B cell (primary cell): ENCODE data around the gene ZNF581. TPM values are rescaled to one million over a fixed set of nuclear protein-coding genes. Genes with fewer than 3 reads are reported as not detected.

ENCODE experiments used
- ATAC-seq: fragments of 200-7000 bp; cut with Tn5 transposase; one replicate; pipeline ENCODE4 v1.10.0; 2021; ENCODE audit warnings: low read depth, mild to moderate bottlenecking, moderate number of reproducible peaks, moderate library complexity
- CTCF ChIA-PET: fragments of 350-600 bp; sonication (Branson Sonifier 250); formaldehyde crosslinking; loops from one replicate; lab custom pipeline; 2021; ENCODE audit warnings: antibody characterized with exemption, inconsistent platforms; lab: Charles Lee
- POLR2A ChIA-PET: fragments of 350-600 bp; sonication (Branson Sonifier 250); formaldehyde crosslinking; loops from one replicate; lab custom pipeline; 2021; ENCODE audit warnings: antibody characterized with exemption; lab: Charles Lee
- DNase-seq: peaks from one replicate; pipeline ENCODE4 v3.0.0; 2013
- H2AFZ ChIP-seq: 2 replicates; pipeline ENCODE4 v1.6.1; 2012; ENCODE audit warnings: mild to moderate bottlenecking, low read depth, low read length; ENCODE audit not compliant: insufficient read depth, poor library complexity, severe bottlenecking
- H3K27ac ChIP-seq, 2 donors: 1 replicate in 1 of 2; 2 replicates in 1 of 2; pipeline ENCODE4 v1.5.1; 2012 to 2013; ENCODE audit warnings: low read length in 2 of 2, mild to moderate bottlenecking in 2 of 2, moderate library complexity in 1 of 2
- H3K27me3 ChIP-seq, 4 experiments: fragments of 200-600 bp in 1 of 4; sonication (generic) in 1 of 4; replicated peaks in 1 of 4; 1 replicate in 2 of 4; 2 replicates in 2 of 4; pipeline versions ENCODE4 v1.6.1 to v1.7.0; 2013 to 2016; ENCODE audit warnings: low read length in 3 of 4, mild to moderate bottlenecking in 2 of 4, mixed read lengths in 1 of 4, moderate library complexity in 1 of 4; ENCODE audit not compliant: insufficient read depth in 4 of 4, control insufficient read depth in 3 of 4; ENCODE audit errors: control extremely low read depth in 1 of 4
- H3K36me3 ChIP-seq, 2 experiments: replicated peaks in 1 of 2; 1 replicate in 1 of 2; 2 replicates in 1 of 2; pipeline versions ENCODE4 v1.6.1 to v1.7.1; 2013; ENCODE audit warnings: low read length in 1 of 2; ENCODE audit not compliant: insufficient read depth in 2 of 2, control insufficient read depth in 1 of 2; ENCODE audit errors: control extremely low read depth in 1 of 2, extremely low read depth in 1 of 2
- H3K4me1 ChIP-seq, 2 donors: fragments of 200-600 bp in 1 of 2; sonication (generic) in 1 of 2; 1 replicate in 1 of 2; 2 replicates in 1 of 2; pipeline versions ENCODE4 v1.5.1 to v1.6.1; 2013 to 2017; ENCODE audit warnings: low read length in 2 of 2; ENCODE audit not compliant: control insufficient read depth in 2 of 2, insufficient read depth in 2 of 2
- H3K4me2 ChIP-seq: replicated peaks from 2 replicates; pipeline ENCODE3; 2012; ENCODE audit warnings: mild to moderate bottlenecking, low read depth, low read length; ENCODE audit not compliant: poor library complexity, severe bottlenecking
- H3K4me3 ChIP-seq, 5 experiments: fragments of 200-600 bp in 1 of 5; sonication (generic) in 1 of 5; 1 replicate in 3 of 5; 2 replicates in 2 of 5; pipeline versions ENCODE4 v1.5.1 to v1.7.0; 2011 to 2016; ENCODE audit warnings: low read length in 4 of 5, mild to moderate bottlenecking in 4 of 5, low read depth in 2 of 5, control low read depth in 1 of 5, moderate library complexity in 1 of 5; ENCODE audit not compliant: insufficient read depth in 1 of 5; ENCODE audit errors: control extremely low read depth in 1 of 5, extremely low read depth in 1 of 5
- H3K79me2 ChIP-seq: fragments of 200-600 bp; sonication (generic); one replicate; pipeline ENCODE4 v1.6.0; 2016; ENCODE audit warnings: low read length; ENCODE audit not compliant: control insufficient read depth, insufficient read depth
- H3K9ac ChIP-seq: fragments of 200-600 bp; sonication (generic); 2 replicates; pipeline ENCODE4 v1.6.1; 2017; ENCODE audit warnings: mild to moderate bottlenecking, low read length, moderate library complexity
- H3K9me3 ChIP-seq, 3 donors: one replicate each; pipeline versions ENCODE4 v1.6.1 to v1.7.1; 2013; ENCODE audit warnings: low read length in 2 of 3; ENCODE audit not compliant: control insufficient read depth in 2 of 3, insufficient read depth in 1 of 3; ENCODE audit errors: control extremely low read depth in 1 of 3
- H4K20me1 ChIP-seq: 2 replicates; pipeline ENCODE4 v1.6.0; 2012; ENCODE audit warnings: mild to moderate bottlenecking, low read length; ENCODE audit not compliant: insufficient read depth, control insufficient read depth, poor library complexity, severe bottlenecking
- H3K27ac Mint-ChIP-seq: one replicate; pipeline ENCODE4 v1.8.0; 2021; ENCODE audit warnings: mixed read lengths
- H3K27me3 Mint-ChIP-seq: one replicate; pipeline ENCODE4 v1.8.0; 2021; ENCODE audit warnings: mixed read lengths
- H3K4me1 Mint-ChIP-seq: one replicate; pipeline ENCODE4 v1.8.0; 2021; ENCODE audit warnings: mixed read lengths
- H3K4me3 Mint-ChIP-seq: one replicate; pipeline ENCODE4 v1.8.0; 2021; ENCODE audit warnings: mixed read lengths
- H3K9me3 Mint-ChIP-seq: one replicate; pipeline ENCODE4 v1.8.0; 2022; ENCODE audit warnings: mixed read lengths; ENCODE audit not compliant: insufficient read depth
- EZH2 ChIP-seq: IDR thresholded peaks from 2 replicates; pipeline ENCODE4 v1.6.1; 2012; ENCODE audit warnings: borderline replicate concordance, low read depth, mild to moderate bottlenecking, moderate library complexity, low read length; ENCODE audit not compliant: insufficient read depth, poor library complexity, severe bottlenecking
- WGBS: methylation state at CpG from one replicate; pipeline ENCODE4 v1.1.5; 2013; ENCODE audit warnings: missing lambda C conversion rate; ENCODE audit not compliant: insufficient coverage; 5-methylcytosine and 5-hydroxymethylcytosine counted together
- intact Hi-C: fragments of 100-400 bp; cut with micrococcal nuclease; formaldehyde crosslinking; loops from one replicate; pipeline ENCODE4 v1.10.0; 2022
- polyA plus RNA-seq: library from polyadenylated mRNA; depleted of rRNA; stranded (reverse); fragments of >200 nt; gene quantifications from 2 replicates; pipeline ENCODE4 v1.2.3, GENCODE V29; 2012
- total RNA-seq, 2 donors: library from RNA; stranded (reverse); fragments of 120-200 nt in 1 of 2; gene quantifications; 1 replicate in 1 of 2; 2 replicates in 1 of 2; pipeline versions ENCODE4 v1.2.3 to v1.2.4, GENCODE V29; 2013 to 2022
- TF ChIP-seq, protein P1 (sequence below): fragments of 200-600 bp; IDR thresholded peaks from one replicate; pipeline ENCODE4 v1.8.0; 2022; ENCODE audit warnings: antibody characterized with exemption, mild to moderate bottlenecking

The ZNF581 gene
- total and polyA plus RNA-seq, 2 donors (not counting 1 experiment from before 2014, with no cell fraction given), result 48.2 to 51.3 TPM

DNA sequence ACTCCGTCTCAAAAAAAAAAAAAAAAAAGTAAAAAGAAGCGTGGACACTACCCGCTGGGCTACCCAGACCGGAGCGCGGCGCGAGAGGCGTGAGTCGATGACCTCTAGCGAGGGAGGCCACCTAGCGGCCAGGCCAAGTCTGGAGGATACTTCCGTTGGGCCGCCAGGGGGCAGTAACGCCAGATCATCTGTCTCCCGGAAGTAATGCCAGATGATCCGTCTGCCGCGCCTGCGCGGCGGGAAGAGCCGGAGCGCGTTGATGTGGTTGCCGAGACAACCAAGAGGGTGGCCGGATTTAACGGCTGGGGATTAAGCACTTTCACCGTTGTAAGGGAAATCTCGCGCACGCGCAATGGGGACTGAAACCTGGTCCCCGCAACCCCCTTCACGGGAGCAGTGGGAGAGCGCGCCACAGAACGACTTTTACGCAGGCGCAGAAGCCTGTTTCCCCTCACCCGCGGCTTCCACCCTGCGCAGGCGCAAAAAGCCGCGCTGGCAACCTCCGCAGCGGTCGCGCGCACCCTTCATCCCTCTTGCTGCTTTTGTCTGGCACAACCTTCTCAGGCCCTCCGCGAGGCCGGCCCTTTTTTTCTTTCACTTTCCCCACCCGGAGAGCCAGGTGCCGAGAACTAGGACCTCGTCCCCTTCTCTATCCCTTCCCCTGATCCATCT, 10.3 kb downstream of the ZNF581 start:
- peaks cover 41 to 53% of the 10 kb centered on the region in 2 donors for H3K4me1 ChIP-seq
- Mint-ChIP-seq H3K9me3 (no peaks in the 10 kb centered on the region), H3K4me1 (peaks cover 56% of the 10 kb centered on the region), H3K4me3 (peak overlapping the region; percentile 93), H3K27ac (peak overlapping the region; percentile 96), H3K27me3 (no peaks in the 10 kb centered on the region)
- DNase-seq (peak; percentile 100), ATAC-seq (peak; percentile 42)
- ChIA-PET POLR2A (interaction anchor here (0.6 to 1.7 kb wide), 27 partner anchors 9 to 1517 kb away, joined by 3 to 17 read pairs (median 5); partner anchors contain the start of genes EPN1, FIZ1, MBOAT7 and ZNF444), CTCF (interaction anchor here (0.7 to 3.9 kb wide), 16 partner anchors 9 to 400 kb away, joined by 3 to 87 read pairs (median 5); partner anchors contain the start of genes FIZ1, ZNF524, ZNF580 and ZNF581)
- under 1% methylated on average over 56 of the region's 57 CpGs for WGBS
- H3K4me3 ChIP-seq, result peak overlapping the region; percentile 66 to 98 (median 92)
- peaks cover 34% of the 10 kb centered on the region for H4K20me1 ChIP-seq
- TF ChIP-seq EZH2, result no peak
- TF ChIP-seq, protein P1, sequence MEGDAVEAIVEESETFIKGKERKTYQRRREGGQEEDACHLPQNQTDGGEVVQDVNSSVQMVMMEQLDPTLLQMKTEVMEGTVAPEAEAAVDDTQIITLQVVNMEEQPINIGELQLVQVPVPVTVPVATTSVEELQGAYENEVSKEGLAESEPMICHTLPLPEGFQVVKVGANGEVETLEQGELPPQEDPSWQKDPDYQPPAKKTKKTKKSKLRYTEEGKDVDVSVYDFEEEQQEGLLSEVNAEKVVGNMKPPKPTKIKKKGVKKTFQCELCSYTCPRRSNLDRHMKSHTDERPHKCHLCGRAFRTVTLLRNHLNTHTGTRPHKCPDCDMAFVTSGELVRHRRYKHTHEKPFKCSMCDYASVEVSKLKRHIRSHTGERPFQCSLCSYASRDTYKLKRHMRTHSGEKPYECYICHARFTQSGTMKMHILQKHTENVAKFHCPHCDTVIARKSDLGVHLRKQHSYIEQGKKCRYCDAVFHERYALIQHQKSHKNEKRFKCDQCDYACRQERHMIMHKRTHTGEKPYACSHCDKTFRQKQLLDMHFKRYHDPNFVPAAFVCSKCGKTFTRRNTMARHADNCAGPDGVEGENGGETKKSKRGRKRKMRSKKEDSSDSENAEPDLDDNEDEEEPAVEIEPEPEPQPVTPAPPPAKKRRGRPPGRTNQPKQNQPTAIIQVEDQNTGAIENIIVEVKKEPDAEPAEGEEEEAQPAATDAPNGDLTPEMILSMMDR, result peak; percentile 100
- H3K27me3 ChIP-seq, result no peaks in the 10 kb centered on the region
- H3K36me3 ChIP-seq, result peaks cover 0 to 38% of the 10 kb centered on the region in 2 experiments
- H3K9ac ChIP-seq, result peak overlapping the region; percentile 93
- H3K4me2 ChIP-seq, result peak overlapping the region; percentile 87
- H2AFZ ChIP-seq, result peak overlapping the region; percentile 85
- peaks cover 46% of the 10 kb centered on the region for H3K79me2 ChIP-seq
- H3K27ac ChIP-seq, result peak overlapping the region; percentile 98 to 100
- no peaks in the 10 kb centered on the region for H3K9me3 ChIP-seq
- intact Hi-C loops, result loop anchor here (1.0 kb wide), 5 partner anchors 10 to 394 kb away; partner anchors contain the start of genes EPN1, PPP6R1, ZNF581 and ZNF865
